Mesothelial cell of epicardium (in vitro differentiated cells): ENCODE measurements around the gene FAM89B. TPM values are rescaled to one million over a fixed set of nuclear protein-coding genes. Genes with fewer than 3 reads are reported as not detected.

ENCODE experiments used
- DNase-seq, 2 experiments: peaks; one replicate each; pipeline ENCODE4 v3.0.0; 2021; ENCODE audit warnings: low spot score in 2 of 2; ENCODE audit not compliant: unreplicated experiment in 2 of 2
- H3K27ac Mint-ChIP-seq: 2 replicates; pipeline ENCODE4 v1.8.0; 2021; ENCODE audit warnings: mixed read lengths
- H3K27me3 Mint-ChIP-seq: 2 replicates; pipeline ENCODE4 v1.8.0; 2021; ENCODE audit warnings: low read depth, mixed read lengths
- H3K36me3 Mint-ChIP-seq: 2 replicates; pipeline ENCODE4 v1.8.0; 2021; ENCODE audit warnings: mixed read lengths
- H3K4me1 Mint-ChIP-seq: 2 replicates; pipeline ENCODE4 v1.8.0; 2021; ENCODE audit warnings: mixed read lengths
- H3K4me3 Mint-ChIP-seq: 2 replicates; pipeline ENCODE4 v1.8.0; 2021; ENCODE audit warnings: mild to moderate bottlenecking, moderate library complexity, mixed read lengths
- H3K9me3 Mint-ChIP-seq: 2 replicates; pipeline ENCODE4 v1.8.0; 2021; ENCODE audit warnings: mixed read lengths
- CTCF ChIP-seq: fragments of 200-600 bp; sonication (generic); IDR thresholded peaks from one replicate; pipeline ENCODE4 v1.5.0; 2021; ENCODE audit warnings: antibody characterized with exemption; ENCODE audit not compliant: unreplicated experiment
- total RNA-seq: library from RNA; stranded (reverse); gene quantifications from 3 replicates; pipeline ENCODE4 v1.2.1, GENCODE V29; 2021

Gene FAM89B
- total RNA-seq, 1 donor from 2014 or later: 57.6 TPM

GRCh38 chr11:65569164-65569972 is 3.0 kb upstream of the FAM89B start:
- H3K27me3 Mint-ChIP-seq: no peaks in the 10 kb centered on the region
- H3K4me3 Mint-ChIP-seq: peak overlapping the region; percentile 99
- H3K27ac Mint-ChIP-seq: peak overlapping the region; percentile 100
- no peaks in the 10 kb centered on the region for H3K9me3 Mint-ChIP-seq
- no peaks in the 10 kb centered on the region for H3K36me3 Mint-ChIP-seq
- H3K4me1 Mint-ChIP-seq: peaks cover 45% of the 10 kb centered on the region
- TF ChIP-seq CTCF: no peak
- DNase-seq: no peak

- Mint-ChIP-seq H3K36me3 (no peaks in the 10 kb centered on the region), H3K27me3 (peaks cover 5% of the 10 kb centered on the region), H3K4me3 (peak within 1 kb of the TSS; percentile 99), H3K27ac (peak within 1 kb of the TSS; percentile 100), H3K4me1 (peaks cover 52% of the 10 kb centered on the region), H3K9me3 (no peaks in the 10 kb centered on the region)
- peak; percentile 95 to 96 for DNase-seq
- peak; percentile 51 for TF ChIP-seq CTCF
Measured at GRCh38 chr11:65569973-65570918, 2.1 kb upstream of the FAM89B start, which contains the start of gene ZNRD2. TSS of gene ZNRD2 (plus strand) at chr11:65570477. CDS start at chr11:65570492, 15 bp downstream.

- no peaks in the 10 kb centered on the region for H3K9me3 Mint-ChIP-seq
- TF ChIP-seq CTCF: no peak
- DNase-seq: no peak
- H3K4me1 Mint-ChIP-seq: peaks cover 57% of the 10 kb centered on the region
- peak overlapping the region; percentile 99 for H3K4me3 Mint-ChIP-seq
- peak overlapping the region; percentile 98 for H3K27ac Mint-ChIP-seq
- no peaks in the 10 kb centered on the region for H3K36me3 Mint-ChIP-seq
- peaks cover 7% of the 10 kb centered on the region for H3K27me3 Mint-ChIP-seq
Measured at GRCh38 chr11:65571420-65571819, 918 bp upstream of the FAM89B start.

- no peak for DNase-seq
- Mint-ChIP-seq H3K9me3 (no peaks in the 10 kb centered on the region), H3K4me1 (peaks cover 62% of the 10 kb centered on the region), H3K4me3 (peak overlapping the region; percentile 99), H3K27me3 (peaks cover 9% of the 10 kb centered on the region), H3K27ac (peak overlapping the region; percentile 98), H3K36me3 (no peaks in the 10 kb centered on the region)
- no peak for TF ChIP-seq CTCF
Measured at GRCh38 chr11:65571940-65572339, 398 bp upstream of the FAM89B start.

- Mint-ChIP-seq H3K4me1 (peaks cover 61% of the 10 kb centered on the region), H3K36me3 (no peaks in the 10 kb centered on the region), H3K9me3 (no peaks in the 10 kb centered on the region), H3K27me3 (peaks cover 9% of the 10 kb centered on the region), H3K4me3 (peak overlapping the region; percentile 74), H3K27ac (peak overlapping the region; percentile 76)
- TF ChIP-seq CTCF: no peak
- no peak for DNase-seq
Measured at GRCh38 chr11:65573391-65574079, 1.2 kb downstream of the FAM89B start.
